ENCODE data around the gene QRICH1. TPM values are rescaled to one million over a fixed set of nuclear protein-coding genes. Genes with fewer than 3 reads are reported as not detected.
A peak's percentile ranks its signal among the peaks of the same experiment; 100 is the strongest.

Gene QRICH1
- total and polyA plus RNA-seq, 4 donors: 35.1 to 76.0 (median 52.9) TPM

DNA sequence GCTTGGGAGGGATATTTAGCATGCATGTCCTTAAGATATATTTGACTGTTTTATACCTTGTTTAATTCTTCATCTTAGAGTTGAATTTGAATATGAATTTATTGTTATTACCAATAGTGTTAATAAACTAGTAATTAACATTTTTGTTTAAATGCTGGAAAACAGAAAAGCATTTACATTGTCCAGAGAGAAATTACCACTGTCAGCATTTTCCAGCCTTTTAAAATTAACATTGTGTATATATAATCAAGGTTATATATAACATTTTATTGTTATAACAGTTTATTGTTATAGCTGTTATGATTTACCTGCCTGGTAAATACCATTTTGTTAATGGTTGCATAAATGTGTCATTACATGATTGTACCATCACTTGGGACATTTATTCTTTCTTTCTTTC is 111.9 kb downstream of the QRICH1 start:
- ATAC-seq (ENCODE audit: insufficient read depth, low FRiP score): no peak
- Histone ChIP-seq H3K9me3 (ENCODE audit: control insufficient read depth in 4 of 4, insufficient read depth in 3 of 4, low read length in 3 of 4) (peaks cover 0 to 5% (median 0%) of the 10 kb centered on the region in 4 donors), H3K4me3 (no peak overlapping the region), H3K4me1 (ENCODE audit: control insufficient read depth in 5 of 5, insufficient read depth in 5 of 5, low read length in 5 of 5) (peaks cover 0 to 3% (median 0%) of the 10 kb centered on the region in 5 donors), H3K27me3 (ENCODE audit: control insufficient read depth in 3 of 3, insufficient read depth in 3 of 3, low read length in 2 of 3) (no peaks in the 10 kb centered on the region), H3K36me3 (ENCODE audit: control insufficient read depth in 4 of 4, insufficient read depth in 4 of 4, low read length in 4 of 4) (peaks cover 27 to 48% (median 31%) of the 10 kb centered on the region in 4 donors), H3K9ac (ENCODE audit: insufficient read depth in 1 of 2, low read length in 2 of 2) (no peak overlapping the region), H3K27ac (ENCODE audit: low read depth in 1 of 2, low read length in 1 of 2) (no peak overlapping the region)
- no peak for DNase-seq
- TF ChIP-seq, protein P1, sequence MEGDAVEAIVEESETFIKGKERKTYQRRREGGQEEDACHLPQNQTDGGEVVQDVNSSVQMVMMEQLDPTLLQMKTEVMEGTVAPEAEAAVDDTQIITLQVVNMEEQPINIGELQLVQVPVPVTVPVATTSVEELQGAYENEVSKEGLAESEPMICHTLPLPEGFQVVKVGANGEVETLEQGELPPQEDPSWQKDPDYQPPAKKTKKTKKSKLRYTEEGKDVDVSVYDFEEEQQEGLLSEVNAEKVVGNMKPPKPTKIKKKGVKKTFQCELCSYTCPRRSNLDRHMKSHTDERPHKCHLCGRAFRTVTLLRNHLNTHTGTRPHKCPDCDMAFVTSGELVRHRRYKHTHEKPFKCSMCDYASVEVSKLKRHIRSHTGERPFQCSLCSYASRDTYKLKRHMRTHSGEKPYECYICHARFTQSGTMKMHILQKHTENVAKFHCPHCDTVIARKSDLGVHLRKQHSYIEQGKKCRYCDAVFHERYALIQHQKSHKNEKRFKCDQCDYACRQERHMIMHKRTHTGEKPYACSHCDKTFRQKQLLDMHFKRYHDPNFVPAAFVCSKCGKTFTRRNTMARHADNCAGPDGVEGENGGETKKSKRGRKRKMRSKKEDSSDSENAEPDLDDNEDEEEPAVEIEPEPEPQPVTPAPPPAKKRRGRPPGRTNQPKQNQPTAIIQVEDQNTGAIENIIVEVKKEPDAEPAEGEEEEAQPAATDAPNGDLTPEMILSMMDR (IDR thresholded peaks at IDR 0.05; ENCODE audit: control extremely low read depth, extremely low read depth): no peak

DNA sequence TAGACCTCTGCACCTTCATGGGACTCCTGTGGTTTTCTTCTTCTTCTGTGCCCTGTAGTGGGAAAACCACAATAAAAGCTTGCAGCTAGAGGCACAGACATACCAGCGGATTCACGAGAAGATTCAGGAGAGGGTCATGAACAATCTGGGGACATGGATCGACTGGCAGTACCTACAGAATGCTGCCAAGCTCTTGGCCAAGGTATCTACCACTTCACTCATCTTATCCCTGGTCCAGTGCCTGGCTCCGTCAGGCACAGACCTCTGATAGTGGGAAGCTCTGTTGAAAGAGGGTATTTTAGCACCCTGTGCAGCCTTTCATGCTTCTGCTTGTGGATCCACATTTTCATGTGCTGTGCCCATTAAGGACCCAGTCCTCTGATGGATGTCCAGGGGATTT is 113.6 kb downstream of the QRICH1 start:
- Histone ChIP-seq H3K27ac (ENCODE audit: low read depth in 1 of 2, low read length in 1 of 2) (no peak overlapping the region), H3K4me3 (no peak overlapping the region), H3K4me1 (ENCODE audit: control insufficient read depth in 5 of 5, insufficient read depth in 5 of 5, low read length in 5 of 5) (peaks cover 0 to 3% (median 0%) of the 10 kb centered on the region in 5 donors), H3K9ac (ENCODE audit: insufficient read depth in 1 of 2, low read length in 2 of 2) (no peak overlapping the region), H3K36me3 (ENCODE audit: control insufficient read depth in 4 of 4, insufficient read depth in 4 of 4, low read length in 4 of 4) (peaks cover 29 to 58% (median 41%) of the 10 kb centered on the region in 4 donors), H3K27me3 (ENCODE audit: control insufficient read depth in 3 of 3, insufficient read depth in 3 of 3, low read length in 2 of 3) (no peaks in the 10 kb centered on the region), H3K9me3 (ENCODE audit: control insufficient read depth in 4 of 4, insufficient read depth in 3 of 4, low read length in 3 of 4) (peaks cover 0 to 5% (median 0%) of the 10 kb centered on the region in 4 donors)
- ATAC-seq (ENCODE audit: insufficient read depth, low FRiP score): no peak
- DNase-seq: no peak
- 94 to 97% methylated on average over 4 of the region's 4 CpGs for WGBS, 2 donors
- TF ChIP-seq, protein P1 (IDR thresholded peaks at IDR 0.05; ENCODE audit: control extremely low read depth, extremely low read depth): no peak

Small RNA genes within 50 kb of the gene (small RNA-seq; reads per million reads assigned to genes)
- gene MIR191 (ENCODE audit: low replicate concordance) (4,388 reads per million, percentile 100 among the genes with 10 or more reads in this experiment), gene MIR425 (ENCODE audit: low replicate concordance) (71.3 reads per million, percentile 98 among the genes with 10 or more reads in this experiment), gene RN7SL182P (ENCODE audit: low replicate concordance) (not detected)

Other genes starting within 250 kb of the QRICH1 start
- 10 to 100 TPM; 24.2 to 72.8 TPM for gene PRKAR2A, start 246.2 kb downstream of the QRICH1 start, total RNA-seq
- 10 to 100 TPM; 10.3 to 16.7 TPM for gene PRKAR2A, start 246.2 kb downstream of the QRICH1 start, polyA plus RNA-seq
- gene SLC25A20, start 195.2 kb downstream of the QRICH1 start, total RNA-seq: 10 to 100 TPM in 1 of 2 donors, 1 to 10 TPM in 1; 8.1 to 19.3 TPM
- 10 to 100 TPM; 12.1 to 17.1 TPM for gene SLC25A20, start 195.2 kb downstream of the QRICH1 start, polyA plus RNA-seq
- gene ARIH2, start 175.2 kb downstream of the QRICH1 start, total RNA-seq: 10 to 100 TPM; 83.3 to 97.6 TPM
- 10 to 100 TPM; 33.1 to 47.9 TPM for gene ARIH2, start 175.2 kb downstream of the QRICH1 start, polyA plus RNA-seq
- gene P4HTM, start 103.8 kb downstream of the QRICH1 start, total RNA-seq: 10 to 100 TPM; 58.8 to 66.4 TPM
- 10 to 100 TPM; 36.0 to 36.2 TPM for gene P4HTM, start 103.8 kb downstream of the QRICH1 start, polyA plus RNA-seq
- 100 to 1,000 TPM in 1 of 2 donors, 10 to 100 TPM in 1; 88.7 to 138 TPM for gene WDR6, start 86.7 kb downstream of the QRICH1 start, total RNA-seq
- 100 to 1,000 TPM in 1 of 2 donors, 10 to 100 TPM in 1; 80.3 to 130 TPM for gene WDR6, start 86.7 kb downstream of the QRICH1 start, polyA plus RNA-seq
- gene DALRD3, start 75.5 kb downstream of the QRICH1 start, total RNA-seq: 10 to 100 TPM; 37.7 to 39.5 TPM
- 10 to 100 TPM; 24.3 to 28.8 TPM for gene DALRD3, start 75.5 kb downstream of the QRICH1 start, polyA plus RNA-seq
- gene NDUFAF3, start 72.0 kb downstream of the QRICH1 start, total RNA-seq: 100 to 1,000 TPM in 1 of 2 donors, 10 to 100 TPM in 1; 49.9 to 115 TPM
- 100 to 1,000 TPM; 105 to 143 TPM for gene NDUFAF3, start 72.0 kb downstream of the QRICH1 start, polyA plus RNA-seq
- 100 to 1,000 TPM; 166 to 216 TPM for gene IMPDH2, start 64.7 kb downstream of the QRICH1 start, total RNA-seq
- gene IMPDH2, start 64.7 kb downstream of the QRICH1 start, polyA plus RNA-seq: 100 to 1,000 TPM; 129 to 154 TPM
- gene QARS1, start 10.7 kb upstream of the QRICH1 start, total RNA-seq: 100 to 1,000 TPM; 191 to 223 TPM
- gene QARS1, start 10.7 kb upstream of the QRICH1 start, polyA plus RNA-seq: 100 to 1,000 TPM; 172 to 234 TPM
- 10 to 100 TPM; 49.9 to 63.1 TPM for gene USP19, start 26.8 kb upstream of the QRICH1 start, total RNA-seq
- gene USP19, start 26.8 kb upstream of the QRICH1 start, polyA plus RNA-seq: 10 to 100 TPM; 20.3 to 30.2 TPM
- gene LAMB2, start 39.0 kb upstream of the QRICH1 start, total RNA-seq: 100 to 1,000 TPM; 291 to 616 TPM
- 100 to 1,000 TPM; 153 to 331 TPM for gene LAMB2, start 39.0 kb upstream of the QRICH1 start, polyA plus RNA-seq
- 10 to 100 TPM; 13.9 to 23.8 TPM for gene CCDC71, start 72.3 kb upstream of the QRICH1 start, total RNA-seq
- gene CCDC71, start 72.3 kb upstream of the QRICH1 start, polyA plus RNA-seq: 10 to 100 TPM; 16.3 to 29.3 TPM
- 10 to 100 TPM; 29.6 to 32.0 TPM for gene KLHDC8B, start 77.5 kb upstream of the QRICH1 start, total RNA-seq
- gene KLHDC8B, start 77.5 kb upstream of the QRICH1 start, polyA plus RNA-seq: 10 to 100 TPM; 19.4 to 32.5 TPM
- 1 to 10 TPM; 5.2 to 8.2 TPM for gene C3orf62, start 183.2 kb upstream of the QRICH1 start, total RNA-seq
- 1 to 10 TPM; 6.0 to 8.1 TPM for gene C3orf62, start 183.2 kb upstream of the QRICH1 start, polyA plus RNA-seq
- 10 to 100 TPM; 67.1 to 72.4 TPM for gene USP4, start 246.0 kb upstream of the QRICH1 start, total RNA-seq
- 10 to 100 TPM; 39.4 to 42.2 TPM for gene USP4, start 246.0 kb upstream of the QRICH1 start, polyA plus RNA-seq

Measured in lung (tissue), 13 donors.